HepG2 (cell line): ENCODE measurements around the gene DDC. TPM values are rescaled to one million over a fixed set of nuclear protein-coding genes. Genes with fewer than 3 reads are reported as not detected.

Experiments
- ATF1 ChIP-seq: IDR thresholded peaks from 2 replicates; pipeline ENCODE4 v1.6.1; 2016; ENCODE audit warnings: mild to moderate bottlenecking, control low read depth
- HDAC1 ChIP-seq: sonication (generic); formaldehyde crosslinking; IDR thresholded peaks from 2 replicates; pipeline ENCODE4 v1.5.1; 2020; ENCODE audit warnings: mild to moderate bottlenecking, missing genetic modification reagents
- KLF15 ChIP-seq: sonication (generic); formaldehyde crosslinking; IDR thresholded peaks from 2 replicates; pipeline ENCODE4 v1.8.1; 2023; ENCODE audit warnings: borderline replicate concordance, mild to moderate bottlenecking, inconsistent platforms, missing genetic modification reagents, mixed read lengths
- PRDM4 ChIP-seq: sonication (generic); formaldehyde crosslinking; IDR thresholded peaks from 2 replicates; pipeline ENCODE4 v1.9.0; 2021; ENCODE audit warnings: missing genetic modification reagents, borderline replicate concordance
- REXO4 ChIP-seq: sonication (generic); formaldehyde crosslinking; IDR thresholded peaks from 2 replicates; pipeline ENCODE4 v1.8.0; 2022; ENCODE audit warnings: missing genetic modification reagents, mild to moderate bottlenecking, borderline replicate concordance
- SKIL ChIP-seq: sonication (generic); formaldehyde crosslinking; IDR thresholded peaks from 2 replicates; pipeline ENCODE4 v1.8.0; 2022; ENCODE audit warnings: missing genetic modification reagents, mild to moderate bottlenecking, moderate library complexity, borderline replicate concordance
- SMAD9 ChIP-seq: sonication (generic); formaldehyde crosslinking; IDR thresholded peaks from 2 replicates; pipeline ENCODE4 v1.5.1; 2020; ENCODE audit warnings: mild to moderate bottlenecking, missing genetic modification reagents
- TBL1XR1 ChIP-seq: fragments of 150-350 bp; IDR thresholded peaks from 2 replicates; pipeline ENCODE4 v1.6.1; 2014; ENCODE audit warnings: borderline replicate concordance, low read length; ENCODE audit not compliant: partially characterized antibody
- ZFP1 ChIP-seq: IDR thresholded peaks from 2 replicates; pipeline ENCODE4 v1.6.1; 2016
- ZNF101 ChIP-seq: sonication (generic); formaldehyde crosslinking; IDR thresholded peaks from 2 replicates; pipeline ENCODE4 v1.4.0; 2020; ENCODE audit warnings: mild to moderate bottlenecking, low read depth, missing genetic modification reagents, borderline replicate concordance
- ZNF207 ChIP-seq: fragments of 450-650 bp; IDR thresholded peaks from 2 replicates; pipeline ENCODE4 v1.6.1; 2016; ENCODE audit warnings: antibody characterized with exemption, borderline replicate concordance
- ZNF543 ChIP-seq: sonication (generic); formaldehyde crosslinking; IDR thresholded peaks from 2 replicates; pipeline ENCODE4 v1.4.0; 2020; ENCODE audit warnings: mild to moderate bottlenecking, missing genetic modification reagents
- ZNF672 ChIP-seq: sonication (generic); formaldehyde crosslinking; IDR thresholded peaks from 2 replicates; pipeline ENCODE4 v1.8.1; 2022; ENCODE audit warnings: missing genetic modification reagents
- polyA plus RNA-seq, 8 experiments: library from polyadenylated mRNA; depleted of rRNA in 3 of 8; stranded (reverse) in 7 of 8; unstranded in 1 of 8; fragments of >200 nt; fragmentation: Illumina TruSeq in 4 of 8; extraction: Trizol in 4 of 8; gene quantifications; 2 replicates each; pipeline versions ENCODE4 v1.2.1 to v1.2.3, GENCODE V29; 2011 to 2016; ENCODE audit warnings: low read depth in 4 of 8, missing spikeins in 1 of 8, mixed read lengths in 1 of 8; ENCODE audit not compliant: insufficient read depth in 1 of 8
- total RNA-seq, 5 experiments: library from RNA; depleted of rRNA; stranded (reverse); fragments of >200 nt; fragmentation: Illumina TruSeq; extraction: Trizol; gene quantifications; 2 replicates each; pipeline ENCODE4 v1.2.3, GENCODE V29; 2016; ENCODE audit warnings: low read depth in 1 of 5
- TF ChIP-seq, protein P1 (sequence below): IDR thresholded peaks from 2 replicates; pipeline ENCODE4 v1.6.1; 2016; ENCODE audit warnings: missing compliant biosample characterization, missing genetic modification reagents, borderline replicate concordance
- TF ChIP-seq, protein P2 (sequence below): sonication (generic); formaldehyde crosslinking; IDR thresholded peaks from 2 replicates; pipeline ENCODE4 v1.4.0; 2020; ENCODE audit warnings: missing genetic modification reagents, borderline replicate concordance

DDC gene
- total and polyA plus RNA-seq, 2 of the 13 experiments (the other 11 are each of a cell fraction or from before 2014, with no cell fraction given), result 11.7 to 93.3 TPM

- TF ChIP-seq PRDM4 (no peak), ZNF543 (CRISPR knock-in tag) (0 out of 2 replicates have a peak, but pooled peaks have one; percentile 30), TBL1XR1 (no peak), SMAD9 (no peak), KLF15 (CRISPR knock-in tag) (no peak), HDAC1 (CRISPR knock-in tag) (no peak), REXO4 (CRISPR knock-in tag) (no peak), ZFP1 (no peak), ZNF101 (CRISPR knock-in tag) (no peak), ZNF207 (no peak), ZNF672 (CRISPR knock-in tag) (no peak), SKIL (CRISPR knock-in tag) (no peak), ATF1 (no peak)
- TF ChIP-seq, protein P1, sequence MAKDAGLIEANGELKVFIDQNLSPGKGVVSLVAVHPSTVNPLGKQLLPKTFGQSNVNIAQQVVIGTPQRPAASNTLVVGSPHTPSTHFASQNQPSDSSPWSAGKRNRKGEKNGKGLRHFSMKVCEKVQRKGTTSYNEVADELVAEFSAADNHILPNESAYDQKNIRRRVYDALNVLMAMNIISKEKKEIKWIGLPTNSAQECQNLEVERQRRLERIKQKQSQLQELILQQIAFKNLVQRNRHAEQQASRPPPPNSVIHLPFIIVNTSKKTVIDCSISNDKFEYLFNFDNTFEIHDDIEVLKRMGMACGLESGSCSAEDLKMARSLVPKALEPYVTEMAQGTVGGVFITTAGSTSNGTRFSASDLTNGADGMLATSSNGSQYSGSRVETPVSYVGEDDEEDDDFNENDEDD (CRISPR knock-in tag), result no peak
- TF ChIP-seq, protein P2, sequence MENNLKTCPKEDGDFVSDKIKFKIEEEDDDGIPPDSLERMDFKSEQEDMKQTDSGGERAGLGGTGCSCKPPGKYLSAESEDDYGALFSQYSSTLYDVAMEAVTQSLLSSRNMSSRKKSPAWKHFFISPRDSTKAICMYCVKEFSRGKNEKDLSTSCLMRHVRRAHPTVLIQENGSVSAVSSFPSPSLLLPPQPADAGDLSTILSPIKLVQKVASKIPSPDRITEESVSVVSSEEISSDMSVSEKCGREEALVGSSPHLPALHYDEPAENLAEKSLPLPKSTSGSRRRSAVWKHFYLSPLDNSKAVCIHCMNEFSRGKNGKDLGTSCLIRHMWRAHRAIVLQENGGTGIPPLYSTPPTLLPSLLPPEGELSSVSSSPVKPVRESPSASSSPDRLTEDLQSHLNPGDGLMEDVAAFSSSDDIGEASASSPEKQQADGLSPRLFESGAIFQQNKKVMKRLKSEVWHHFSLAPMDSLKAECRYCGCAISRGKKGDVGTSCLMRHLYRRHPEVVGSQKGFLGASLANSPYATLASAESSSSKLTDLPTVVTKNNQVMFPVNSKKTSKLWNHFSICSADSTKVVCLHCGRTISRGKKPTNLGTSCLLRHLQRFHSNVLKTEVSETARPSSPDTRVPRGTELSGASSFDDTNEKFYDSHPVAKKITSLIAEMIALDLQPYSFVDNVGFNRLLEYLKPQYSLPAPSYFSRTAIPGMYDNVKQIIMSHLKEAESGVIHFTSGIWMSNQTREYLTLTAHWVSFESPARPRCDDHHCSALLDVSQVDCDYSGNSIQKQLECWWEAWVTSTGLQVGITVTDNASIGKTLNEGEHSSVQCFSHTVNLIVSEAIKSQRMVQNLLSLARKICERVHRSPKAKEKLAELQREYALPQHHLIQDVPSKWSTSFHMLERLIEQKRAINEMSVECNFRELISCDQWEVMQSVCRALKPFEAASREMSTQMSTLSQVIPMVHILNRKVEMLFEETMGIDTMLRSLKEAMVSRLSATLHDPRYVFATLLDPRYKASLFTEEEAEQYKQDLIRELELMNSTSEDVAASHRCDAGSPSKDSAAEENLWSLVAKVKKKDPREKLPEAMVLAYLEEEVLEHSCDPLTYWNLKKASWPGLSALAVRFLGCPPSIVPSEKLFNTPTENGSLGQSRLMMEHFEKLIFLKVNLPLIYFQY (CRISPR knock-in tag), result no peak
Measured at GRCh38 chr7:50565559-50565916, 333 bp upstream of the DDC start (continued).
